HG03354 (cell line): ENCODE data around the gene SLC25A29.
"Not testable (repeated sequence)": the region's sequence is repeated elsewhere in the genome, so short reads cannot be mapped to it uniquely, and the experiment has no call there.

Experiments used
- ATAC-seq: cut with Tn5 transposase; IDR thresholded peaks from one replicate; pipeline ENCODE4 v1.9.1; 2021; ENCODE audit warnings: mild to moderate bottlenecking; ENCODE audit not compliant: unreplicated experiment, poor library complexity, severe bottlenecking

SLC25A29 gene

GRCh38 chr14:100306101-100306997 lies at the start of gene SLC25A29:
Gene SLC25A29 (minus strand): TSS chr14:100306444. CDS start chr14:100306232, 212 bp downstream.
- ATAC-seq: peak; percentile 90

DNA sequence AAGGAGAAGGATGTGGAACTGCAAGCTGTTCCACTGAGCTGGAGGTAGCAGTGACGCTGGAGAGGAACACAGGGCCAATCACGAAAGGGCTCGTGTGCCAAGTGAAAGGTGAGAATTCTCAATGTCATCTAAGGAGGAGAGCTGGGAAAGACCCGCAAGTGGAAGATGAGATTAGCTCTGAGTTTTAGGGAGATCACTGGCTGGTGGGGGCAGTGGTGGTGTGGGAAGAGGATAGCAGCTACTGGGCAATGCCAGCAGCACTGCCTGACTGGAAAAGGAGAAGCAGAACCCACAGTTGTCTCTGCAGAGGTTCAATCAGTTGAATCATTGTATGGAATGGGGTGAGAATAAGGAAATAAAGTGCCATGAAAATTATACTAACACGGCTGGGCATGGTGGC lies 44.7 kb upstream of the SLC25A29 start:
- ATAC-seq: no peak

DNA sequence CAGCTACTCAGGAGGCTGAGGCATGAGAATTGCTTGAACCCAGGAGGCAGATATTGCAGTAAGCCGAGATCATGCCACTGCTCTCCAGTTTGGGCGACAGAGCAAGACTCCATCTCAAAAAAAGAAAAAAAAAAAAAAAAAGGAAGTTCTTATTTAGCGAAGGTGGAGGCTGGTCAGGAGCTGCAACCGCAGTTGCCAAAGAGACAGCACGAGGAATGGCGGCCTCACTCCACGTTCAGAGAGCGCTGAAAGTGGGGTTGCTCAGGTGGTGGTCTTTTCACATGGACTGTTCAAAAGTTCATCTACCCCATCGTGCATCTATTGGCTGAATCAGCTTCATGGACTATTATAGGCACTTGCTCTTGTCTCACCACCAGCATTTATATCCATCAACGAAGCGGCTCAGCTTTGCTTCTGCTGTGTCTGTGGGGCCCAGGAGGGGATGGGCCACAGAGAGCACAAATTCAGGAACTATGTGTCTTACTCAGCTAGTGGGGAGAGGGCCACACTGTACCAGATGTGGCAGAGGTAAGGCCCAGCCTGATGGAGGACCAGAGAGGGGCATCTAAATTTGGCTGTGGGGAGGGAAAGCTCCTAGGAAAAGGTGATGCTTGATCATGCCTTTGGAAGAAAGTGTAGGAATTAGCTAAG lies 44.2 kb upstream of the SLC25A29 start:
- no peak for ATAC-seq

GRCh38 chr14:100348784-100349685 lies 42.8 kb upstream of the SLC25A29 start:
- no peak for ATAC-seq

GRCh38 chr14:100348253-100348729 lies 42.0 kb upstream of the SLC25A29 start:
- ATAC-seq: no peak

- ATAC-seq: no peak
These were observed 40.3 kb upstream of the SLC25A29 start for GRCh38 chr14:100346306-100347091.

DNA sequence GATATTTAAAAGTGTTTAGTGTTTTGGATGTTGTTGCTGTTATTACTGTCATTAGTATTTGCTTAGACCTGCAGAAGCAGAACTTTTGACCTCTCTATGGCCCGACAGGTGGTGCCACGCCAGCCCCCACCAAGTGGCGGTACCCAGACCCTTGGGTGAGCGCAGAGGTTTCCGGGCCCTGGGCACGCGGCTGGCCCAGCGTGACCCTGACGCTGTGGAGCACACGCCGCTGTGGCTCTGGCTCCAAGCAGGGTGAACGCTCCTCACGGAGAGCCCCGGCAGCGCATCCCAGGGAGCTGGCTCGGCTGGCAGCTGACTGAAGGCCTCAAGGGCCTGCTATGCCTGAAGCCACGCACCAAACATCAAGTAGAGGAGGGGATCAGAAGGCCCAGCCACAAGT lies 39.5 kb upstream of the SLC25A29 start:
- ATAC-seq: no peak

GRCh38 chr14:100344657-100345056 lies 38.4 kb upstream of the SLC25A29 start:
- not testable (repeated sequence) for ATAC-seq

DNA sequence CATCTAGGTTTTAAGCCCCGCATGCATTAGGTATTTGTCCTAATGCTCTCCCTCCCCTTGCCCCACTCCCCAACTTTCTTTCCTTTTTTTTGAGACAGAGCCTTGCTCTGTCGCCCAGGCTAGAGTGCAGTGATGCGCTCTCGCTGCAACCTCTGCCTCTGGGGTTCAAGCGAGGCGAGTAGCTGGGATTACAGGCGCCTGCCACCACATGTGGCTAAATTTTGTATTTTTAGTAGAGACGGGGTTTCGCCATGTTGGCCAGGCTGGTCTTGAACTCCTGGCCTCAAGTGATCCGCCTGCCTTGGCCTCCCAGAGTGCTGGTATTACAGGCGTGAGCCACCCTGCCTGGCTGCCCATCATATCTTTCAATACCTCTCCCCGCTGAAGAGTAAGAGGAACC lies 36.6 kb upstream of the SLC25A29 start:
- not testable (repeated sequence) for ATAC-seq

- no peak for ATAC-seq
These were observed 36.0 kb upstream of the SLC25A29 start for GRCh38 chr14:100342195-100342594.

GRCh38 chr14:100341301-100342031 lies 35.2 kb upstream of the SLC25A29 start:
- no peak for ATAC-seq

- ATAC-seq: no peak
These were observed 34.2 kb upstream of the SLC25A29 start for GRCh38 chr14:100340423-100340813.

- no peak for ATAC-seq
These were observed 33.6 kb upstream of the SLC25A29 start for GRCh38 chr14:100339766-100340422.

DNA sequence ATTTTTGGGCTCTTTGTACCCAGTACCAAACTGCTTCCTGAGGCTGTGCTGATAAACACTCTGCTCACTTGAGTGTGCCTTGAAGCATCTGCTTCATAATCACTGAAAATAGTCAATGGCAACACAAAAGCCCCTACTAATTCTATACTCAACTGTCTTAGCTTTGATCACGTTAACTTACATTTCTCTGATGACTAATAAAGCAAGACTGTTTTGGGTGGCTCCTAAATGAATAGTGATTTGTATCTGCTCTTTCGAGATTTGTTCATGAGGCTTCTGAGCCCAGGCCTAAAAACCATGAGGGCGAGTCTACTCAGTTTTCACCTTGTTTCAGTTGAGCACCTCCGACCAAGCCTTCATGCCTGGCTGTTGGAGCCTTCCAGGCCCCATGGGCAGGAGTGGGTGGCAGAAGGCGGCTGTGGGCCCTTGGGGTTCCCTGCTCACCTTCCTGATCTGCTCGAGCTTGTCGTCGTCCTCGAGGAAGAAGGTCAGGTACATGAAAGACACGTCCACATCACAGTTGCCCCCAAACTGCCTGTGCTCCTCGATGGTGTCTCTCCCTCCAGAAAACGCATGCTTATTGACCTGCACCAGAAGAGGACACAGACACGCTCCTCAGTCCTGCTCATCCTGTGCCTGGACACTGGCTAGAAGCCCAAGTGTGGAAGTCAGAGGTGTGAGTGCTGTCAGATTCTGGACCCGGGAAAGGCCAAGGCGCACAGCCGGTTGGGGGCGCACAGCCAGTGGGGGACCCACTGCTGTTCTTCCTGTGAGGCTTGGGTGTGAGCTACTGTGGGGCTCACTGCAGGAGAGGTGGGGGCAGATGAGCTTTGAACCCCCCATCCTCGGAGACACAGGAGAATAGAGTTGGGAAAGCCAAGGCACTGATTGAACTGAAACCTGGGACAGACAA lies 30.6 kb upstream of the SLC25A29 start:
- ATAC-seq: no peak

- no peak for ATAC-seq
These were observed 28.7 kb upstream of the SLC25A29 start for GRCh38 chr14:100334904-100335303.

DNA sequence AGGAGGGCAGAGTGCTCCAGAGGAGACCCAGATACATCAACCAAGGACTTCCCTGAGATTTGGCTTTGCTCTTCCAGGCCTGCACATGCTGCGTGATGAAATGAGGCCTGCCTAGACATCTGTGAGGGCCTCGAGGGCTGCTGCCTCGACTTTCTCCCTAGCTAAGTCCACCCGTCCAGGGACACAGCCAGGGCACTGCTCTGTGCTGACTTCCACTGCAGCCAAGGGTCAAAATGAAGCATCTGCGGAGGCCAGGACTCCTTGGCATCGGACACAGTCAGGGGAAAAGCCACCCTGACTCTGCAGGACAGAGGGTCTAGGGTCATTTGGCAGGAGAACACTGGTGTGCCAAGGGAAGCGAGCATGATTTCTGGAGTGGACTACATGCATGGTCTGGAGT lies 27.6 kb upstream of the SLC25A29 start:
- no peak for ATAC-seq

DNA sequence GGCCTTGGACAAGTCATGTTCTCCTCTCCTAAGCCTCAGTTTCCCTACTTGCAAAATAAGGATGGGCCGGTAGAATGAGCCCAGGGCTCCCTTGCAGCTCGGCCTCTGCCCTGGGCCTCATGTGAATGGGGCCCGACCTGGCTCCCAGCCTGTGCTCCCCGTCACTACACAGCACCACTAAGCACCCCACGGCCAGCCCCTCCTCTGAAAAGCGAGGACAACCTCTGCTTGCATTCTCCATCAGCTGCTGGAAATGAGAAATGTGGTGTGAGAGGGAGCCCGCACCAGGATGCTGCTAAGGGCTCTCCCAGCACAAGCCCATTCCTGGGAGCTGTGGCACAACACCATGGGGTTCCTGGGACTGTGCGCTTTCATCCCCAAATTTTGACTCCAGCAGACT lies 27.1 kb upstream of the SLC25A29 start:
- no peak for ATAC-seq
